Omental fat pad (tissue), 4 donors: Measurements from ENCODE around the gene TYSND1. TPM values are rescaled to one million over a fixed set of nuclear protein-coding genes. Genes with fewer than 3 reads are reported as not detected.

Experiments
- ATAC-seq: fragments of 150-250 bp; one replicate; pipeline ENCODE4 v1.9.1; 2016; ENCODE audit warnings: mild to moderate bottlenecking, moderate library complexity; ENCODE audit not compliant: low FRiP score
- DNase-seq: peaks from one replicate; pipeline ENCODE4 v3.0.0-alpha.2; 2019; ENCODE audit warnings: low spot score
- CTCF ChIP-seq, 3 donors: fragments of 450-650 bp; IDR thresholded peaks; one replicate each; pipeline ENCODE4 v1.5.1; 2016 to 2017; ENCODE audit warnings: antibody characterized with exemption in 3 of 3, mild to moderate bottlenecking in 3 of 3, moderate library complexity in 2 of 3
- total RNA-seq, 4 donors: library from RNA; depleted of rRNA; stranded (reverse); fragments of >200 nt; gene quantifications; one replicate each; pipeline ENCODE4 v1.1.0, GENCODE V29; 2016

The TYSND1 gene
- total RNA-seq, 4 donors from 2014 or later: 10.7 to 20.3 (median 13.7) TPM

GRCh38 chr10:70176441-70176840, 29.9 kb upstream of the TYSND1 start:
- TF ChIP-seq CTCF (IDR thresholded peaks at IDR 0.05): no peak
- ATAC-seq: no peak

DNA sequence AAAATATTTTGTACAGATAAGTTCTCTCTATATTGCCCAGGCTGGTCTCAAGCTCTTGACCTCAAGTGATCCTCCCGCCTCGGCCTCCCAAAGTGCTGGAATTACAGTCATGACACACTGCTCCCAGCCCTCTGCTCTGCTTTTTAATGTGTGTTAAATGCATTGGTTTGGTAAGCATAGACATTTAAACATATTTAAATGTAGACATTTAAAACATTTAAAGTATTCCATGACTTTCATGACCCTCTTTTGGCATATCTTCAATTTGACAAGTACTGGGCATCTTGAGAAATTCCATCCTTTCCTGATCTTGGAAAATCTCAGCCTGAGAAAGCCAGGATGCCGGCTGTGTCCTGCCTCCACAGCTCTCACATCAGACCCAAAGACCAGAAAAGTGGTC, 29.0 kb upstream of the TYSND1 start:
- TF ChIP-seq CTCF (IDR thresholded peaks at IDR 0.05): no peak
- ATAC-seq (no peak), DNase-seq (no peak)

More at GRCh38 chr10:70176441-70176840, 29.9 kb upstream of the TYSND1 start:
- no peak for DNase-seq

DNA sequence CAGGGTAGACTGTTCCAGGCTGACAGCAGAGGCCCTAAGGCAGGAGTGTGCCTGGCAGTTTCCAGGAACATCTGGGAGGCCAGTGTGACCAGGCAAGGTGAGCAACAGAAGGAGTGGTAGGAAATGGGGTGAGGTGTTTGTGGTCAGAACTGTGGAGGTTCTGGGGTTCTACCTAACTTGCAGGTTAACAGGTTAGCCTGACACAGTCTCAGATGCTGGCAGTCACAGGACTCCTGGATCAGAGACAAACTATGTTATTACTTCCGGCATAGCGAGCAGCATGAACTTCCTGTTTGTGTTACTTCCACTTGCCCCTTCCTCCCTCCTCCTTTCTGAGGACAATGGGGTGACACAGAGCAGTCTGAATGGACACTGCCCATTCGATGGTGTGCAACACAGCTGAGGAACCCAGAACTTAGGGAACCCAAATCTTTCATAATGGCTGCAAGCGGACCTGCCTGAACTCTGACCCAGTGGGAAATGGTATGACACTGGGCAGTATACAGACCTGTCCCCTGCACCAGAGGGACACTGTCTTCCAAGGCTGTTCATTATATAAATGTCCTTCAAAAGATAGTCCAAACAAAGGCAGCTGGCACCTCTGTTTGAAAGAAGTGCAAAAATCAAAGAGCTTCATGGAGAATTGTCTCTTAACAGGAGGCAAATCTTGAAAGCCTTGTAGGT, 27.7 kb upstream of the TYSND1 start:
- no peak for ATAC-seq
- no peak for TF ChIP-seq CTCF (IDR thresholded peaks at IDR 0.05)
- no peak for DNase-seq

DNA sequence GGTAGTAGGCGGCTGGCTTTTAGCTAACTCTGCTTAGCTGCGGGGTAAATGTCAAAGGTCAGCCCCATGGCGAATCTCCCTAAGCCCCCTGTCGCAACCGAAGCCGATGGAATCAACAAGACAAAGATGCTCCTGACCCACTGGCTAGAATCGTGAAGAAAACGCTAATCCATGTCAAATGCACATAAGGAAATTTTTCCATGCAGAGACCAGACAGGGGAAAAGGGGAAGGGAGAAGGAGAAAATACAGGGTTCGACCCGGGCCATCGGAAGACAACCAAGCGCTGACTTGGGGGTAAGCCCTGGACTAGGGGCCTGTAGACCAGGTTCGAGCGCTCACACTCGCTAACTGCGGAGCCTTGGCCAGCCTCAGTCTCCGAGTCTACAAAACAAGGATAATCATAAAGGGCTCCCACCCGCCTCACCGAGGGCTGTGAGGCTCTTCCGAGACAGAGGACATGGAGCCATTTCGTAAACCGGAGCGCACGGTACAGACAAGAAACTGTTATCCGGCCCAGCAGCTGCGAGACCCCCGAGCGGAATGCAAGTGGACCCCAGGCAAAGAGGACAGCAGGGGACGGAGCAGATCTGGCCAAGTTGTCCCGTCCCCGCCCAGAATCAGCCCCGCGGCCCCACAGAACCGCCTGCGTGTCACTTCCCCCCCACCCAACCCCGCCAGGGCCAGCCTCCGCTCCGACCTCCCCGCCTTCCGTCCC, 23.3 kb upstream of the TYSND1 start:
- no peak for DNase-seq
- ATAC-seq: peak; percentile 37
- TF ChIP-seq CTCF (IDR thresholded peaks at IDR 0.05): no peak

DNA sequence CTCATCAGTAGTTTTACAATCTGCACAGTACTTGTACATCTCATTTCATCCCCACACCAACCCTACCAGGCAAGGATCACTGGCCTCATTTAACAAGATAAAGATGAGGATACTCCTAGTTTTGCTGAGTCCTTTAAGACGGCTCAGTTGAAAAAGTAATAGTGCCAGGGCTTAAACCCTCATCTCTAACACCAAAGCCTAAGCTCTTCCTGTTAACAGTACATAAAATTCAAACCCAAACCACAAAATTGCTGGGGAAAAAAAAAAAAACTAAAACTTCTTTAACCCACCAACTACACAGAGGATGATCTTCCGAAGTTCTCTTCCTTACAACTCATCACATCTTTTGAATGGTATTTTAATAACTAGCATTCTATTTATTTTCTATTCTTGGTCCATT, 22.5 kb upstream of the TYSND1 start:
- TF ChIP-seq CTCF (IDR thresholded peaks at IDR 0.05): no peak
- ATAC-seq (no peak), DNase-seq (no peak)

- no peak for TF ChIP-seq CTCF (IDR thresholded peaks at IDR 0.05)
- no peak for DNase-seq
- ATAC-seq: no peak
These were observed 20.7 kb upstream of the TYSND1 start for GRCh38 chr10:70167246-70167645.

- ATAC-seq (no peak), DNase-seq (no peak)
- TF ChIP-seq CTCF (IDR thresholded peaks at IDR 0.05): no peak
These were observed 19.9 kb upstream of the TYSND1 start for GRCh38 chr10:70166394-70166793.
